ENCODE results near the gene NUDT9. TPM values are rescaled to one million over a fixed set of nuclear protein-coding genes. Genes with fewer than 3 reads are reported as not detected.

NUDT9 gene
- total RNA-seq, 1 experiment from 2014 or later, result 16.8 TPM

DNA sequence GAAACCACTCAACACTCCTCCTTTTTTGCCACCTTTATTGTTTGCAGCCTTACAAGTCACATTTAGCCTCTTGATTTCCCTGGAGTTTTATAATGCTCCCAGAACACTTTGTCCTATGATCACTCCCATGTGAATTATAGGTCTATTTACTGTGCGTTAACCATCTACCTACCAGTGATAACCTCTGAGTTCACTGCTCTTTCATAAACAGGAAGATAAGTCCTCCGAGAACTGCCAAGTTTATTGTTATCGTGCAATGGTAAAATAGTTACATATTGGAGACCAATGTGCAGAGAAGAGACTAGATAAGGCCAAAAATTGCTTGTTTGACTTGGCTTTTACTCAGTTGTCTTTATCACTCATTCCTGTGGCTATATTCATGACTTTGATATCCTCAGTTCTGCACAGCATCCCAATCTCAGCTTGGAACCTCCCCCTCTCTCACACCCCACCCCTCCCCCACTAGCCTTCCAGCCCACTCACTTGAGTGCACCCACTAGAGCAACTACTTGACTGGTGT lies 12.9 kb upstream of the NUDT9 start:
- TF ChIP-seq CTCF (IDR thresholded peaks at IDR 0.05; ENCODE audit: unreplicated experiment), result no peak
- BruUV-seq (replicated peaks), result no TSS peak
- DNase-seq, result no peak
- CTCF ChIA-PET, result no interaction called here
- intact Hi-C loops (cut with micrococcal nuclease; ENCODE audit: unreplicated experiment), result no loop called here
- Mint-ChIP-seq H3K4me3 (ENCODE audit: low read depth, unreplicated experiment) (no peak overlapping the region), H3K27ac (ENCODE audit: unreplicated experiment) (no peak overlapping the region), H3K36me3 (ENCODE audit: insufficient read depth, unreplicated experiment) (no peaks in the 10 kb centered on the region), H3K4me1 (ENCODE audit: low read depth, unreplicated experiment) (peaks cover 30% of the 10 kb centered on the region), H3K27me3 (ENCODE audit: unreplicated experiment) (no peaks in the 10 kb centered on the region), H3K9me3 (ENCODE audit: low read depth, unreplicated experiment) (no peaks in the 10 kb centered on the region)

- DNase-seq, result no peak
- CTCF ChIA-PET, result no interaction called here
- no peak overlapping the region for H3K27ac Mint-ChIP-seq (ENCODE audit: unreplicated experiment)
- no peaks in the 10 kb centered on the region for H3K27me3 Mint-ChIP-seq (ENCODE audit: unreplicated experiment)
- H3K4me3 Mint-ChIP-seq (ENCODE audit: low read depth, unreplicated experiment), result no peak overlapping the region
- H3K9me3 Mint-ChIP-seq (ENCODE audit: low read depth, unreplicated experiment), result no peaks in the 10 kb centered on the region
- TF ChIP-seq CTCF (IDR thresholded peaks at IDR 0.05; ENCODE audit: unreplicated experiment), result no peak
- peaks cover 30% of the 10 kb centered on the region for H3K4me1 Mint-ChIP-seq (ENCODE audit: low read depth, unreplicated experiment)
- intact Hi-C loops (cut with micrococcal nuclease; ENCODE audit: unreplicated experiment), result no loop called here
- no TSS peak for BruUV-seq (replicated peaks)
- no peaks in the 10 kb centered on the region for H3K36me3 Mint-ChIP-seq (ENCODE audit: insufficient read depth, unreplicated experiment)
These were observed 12.2 kb upstream of the NUDT9 start for GRCh38 chr4:87410157-87410556.

DNA sequence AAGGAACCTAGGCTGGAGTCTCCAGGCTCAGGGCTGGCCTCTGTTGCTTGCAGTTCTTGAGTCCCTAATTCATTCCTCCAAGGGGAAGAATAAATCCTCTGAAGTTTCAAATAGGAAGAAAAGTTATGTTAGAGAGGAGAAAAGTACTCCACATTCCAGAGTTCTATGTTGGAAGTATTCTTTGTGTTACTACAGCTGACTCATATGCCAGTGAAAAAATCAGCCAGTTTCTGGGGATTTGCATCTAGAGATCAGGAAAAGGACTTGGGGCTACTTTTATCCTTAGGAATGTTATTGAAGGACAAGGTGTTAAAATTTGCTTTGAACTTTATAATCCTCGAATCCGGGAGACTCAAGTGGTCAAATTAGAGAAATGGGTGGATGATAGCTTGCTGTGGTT lies 11.7 kb upstream of the NUDT9 start:
- no peak for DNase-seq
- H3K27ac Mint-ChIP-seq (ENCODE audit: unreplicated experiment), result no peak overlapping the region
- CTCF ChIA-PET, result no interaction called here
- no peak for TF ChIP-seq CTCF (IDR thresholded peaks at IDR 0.05; ENCODE audit: unreplicated experiment)
- no peaks in the 10 kb centered on the region for H3K36me3 Mint-ChIP-seq (ENCODE audit: insufficient read depth, unreplicated experiment)
- H3K9me3 Mint-ChIP-seq (ENCODE audit: low read depth, unreplicated experiment), result no peaks in the 10 kb centered on the region
- BruUV-seq (replicated peaks), result no TSS peak
- peaks cover 30% of the 10 kb centered on the region for H3K4me1 Mint-ChIP-seq (ENCODE audit: low read depth, unreplicated experiment)
- no peak overlapping the region for H3K4me3 Mint-ChIP-seq (ENCODE audit: low read depth, unreplicated experiment)
- H3K27me3 Mint-ChIP-seq (ENCODE audit: unreplicated experiment), result no peaks in the 10 kb centered on the region
- intact Hi-C loops (cut with micrococcal nuclease; ENCODE audit: unreplicated experiment), result no loop called here

DNA sequence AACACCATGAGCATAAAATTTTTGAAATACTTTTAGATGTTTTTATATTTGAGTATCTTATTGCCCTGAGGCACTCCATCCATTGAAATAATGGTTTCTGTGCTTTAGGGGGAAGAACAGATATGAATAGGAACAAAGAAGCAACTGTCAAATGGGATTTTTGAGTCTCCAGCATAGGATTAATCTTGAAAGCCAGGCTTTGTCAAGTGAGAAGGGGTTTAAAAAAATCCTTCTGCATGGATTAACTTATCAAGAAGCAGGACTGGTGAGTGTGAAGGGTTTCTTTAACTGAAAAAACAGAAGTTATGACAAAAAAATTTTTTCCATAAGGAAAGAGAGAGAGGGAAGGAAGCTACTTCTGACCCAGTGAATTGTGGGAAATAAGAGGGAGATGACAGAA lies 7.6 kb upstream of the NUDT9 start:
- H3K4me3 Mint-ChIP-seq (ENCODE audit: low read depth, unreplicated experiment), result no peak overlapping the region
- no peaks in the 10 kb centered on the region for H3K36me3 Mint-ChIP-seq (ENCODE audit: insufficient read depth, unreplicated experiment)
- intact Hi-C loops (cut with micrococcal nuclease; ENCODE audit: unreplicated experiment), result no loop called here
- no TSS peak for BruUV-seq (replicated peaks)
- no peak for DNase-seq
- H3K27ac Mint-ChIP-seq (ENCODE audit: unreplicated experiment), result no peak overlapping the region
- CTCF ChIA-PET, result no interaction called here
- no peaks in the 10 kb centered on the region for H3K27me3 Mint-ChIP-seq (ENCODE audit: unreplicated experiment)
- H3K4me1 Mint-ChIP-seq (ENCODE audit: low read depth, unreplicated experiment), result peaks cover 10% of the 10 kb centered on the region
- H3K9me3 Mint-ChIP-seq (ENCODE audit: low read depth, unreplicated experiment), result no peaks in the 10 kb centered on the region
- TF ChIP-seq CTCF (IDR thresholded peaks at IDR 0.05; ENCODE audit: unreplicated experiment), result no peak
